GM19099 (cell line): Measurements from ENCODE around the gene NRROS.

Source experiments
- POLR2A ChIP-seq: IDR thresholded peaks from 3 replicates; pipeline ENCODE4 v1.6.1; 2011; ENCODE audit warnings: low read depth; ENCODE audit not compliant: insufficient read length; ENCODE audit errors: extremely low read depth

The NRROS gene

DNA sequence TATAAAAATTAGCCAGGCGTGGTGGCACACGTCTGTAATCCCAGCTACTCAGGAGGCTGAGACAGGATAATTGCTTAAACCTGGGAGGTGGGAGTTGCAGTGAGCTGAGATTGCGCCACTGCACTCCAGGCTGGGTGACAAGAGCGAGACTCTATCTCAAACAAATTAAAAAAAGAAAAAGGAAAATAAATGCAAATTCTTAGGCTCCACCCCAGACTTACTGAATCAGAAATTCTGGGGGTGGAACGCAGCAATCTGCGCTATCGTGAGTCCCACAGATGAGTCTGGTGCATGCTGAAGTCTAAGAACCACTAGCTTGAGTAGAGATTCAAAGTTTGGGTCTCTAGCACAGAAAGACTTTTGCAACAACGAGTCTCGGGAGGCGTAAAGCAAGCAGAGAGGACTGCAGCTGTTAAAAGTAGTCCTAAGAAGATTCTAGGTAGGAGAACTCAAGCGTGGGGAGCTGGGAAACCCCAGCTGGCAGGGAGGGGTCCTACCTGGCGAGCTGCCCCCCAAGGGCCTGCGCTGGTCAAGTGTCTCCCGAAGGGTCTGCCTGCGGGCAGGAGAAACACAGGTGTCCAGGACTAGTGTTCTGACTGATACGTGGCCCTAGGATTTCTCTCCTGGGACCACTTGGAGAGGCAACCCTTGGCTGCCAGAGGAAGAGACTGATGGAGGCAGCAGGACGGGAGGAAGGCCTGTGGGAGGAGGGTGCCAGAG, 50.6 kb downstream of the NRROS start:
- TF ChIP-seq POLR2A: no peak

DNA sequence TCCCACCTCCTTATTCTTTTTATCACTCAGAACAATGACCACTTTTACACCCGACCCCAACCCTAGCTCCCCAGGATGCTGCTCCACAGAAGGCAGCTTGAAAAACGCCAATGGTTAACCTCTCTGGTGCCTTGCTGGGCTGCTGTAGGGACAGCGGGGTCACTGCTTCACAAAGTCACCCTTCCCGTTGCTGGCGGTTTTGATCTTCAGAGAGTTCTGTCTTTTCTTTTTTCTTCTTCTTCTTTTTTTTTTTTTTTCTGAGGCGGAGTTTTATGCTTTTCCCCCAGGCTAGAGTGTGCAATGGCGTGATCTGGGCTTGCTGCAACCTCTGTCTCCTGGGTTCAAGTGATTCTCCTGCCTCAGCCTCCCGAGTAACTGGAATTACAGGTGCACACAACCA, 51.9 kb downstream of the NRROS start:
- no peak for TF ChIP-seq POLR2A

DNA sequence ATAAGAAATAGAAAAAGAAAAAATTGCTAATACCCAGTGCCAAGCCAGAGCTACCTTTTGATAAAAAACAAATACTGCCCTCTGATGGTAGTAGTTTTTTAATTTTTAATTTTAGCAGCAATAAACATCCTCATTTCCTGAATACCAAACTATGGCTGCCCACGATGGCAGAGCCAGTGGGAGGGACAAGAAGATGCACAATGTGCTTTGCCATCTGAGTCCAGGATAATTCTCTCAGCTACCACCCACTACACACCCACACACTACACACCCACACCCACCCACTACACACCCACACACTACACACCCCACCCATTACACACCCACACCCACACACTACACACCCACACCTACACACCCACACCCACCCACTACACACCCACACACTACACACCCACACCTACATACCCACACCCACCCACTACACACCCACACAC, 54.7 kb downstream of the NRROS start:
- TF ChIP-seq POLR2A: no peak

DNA sequence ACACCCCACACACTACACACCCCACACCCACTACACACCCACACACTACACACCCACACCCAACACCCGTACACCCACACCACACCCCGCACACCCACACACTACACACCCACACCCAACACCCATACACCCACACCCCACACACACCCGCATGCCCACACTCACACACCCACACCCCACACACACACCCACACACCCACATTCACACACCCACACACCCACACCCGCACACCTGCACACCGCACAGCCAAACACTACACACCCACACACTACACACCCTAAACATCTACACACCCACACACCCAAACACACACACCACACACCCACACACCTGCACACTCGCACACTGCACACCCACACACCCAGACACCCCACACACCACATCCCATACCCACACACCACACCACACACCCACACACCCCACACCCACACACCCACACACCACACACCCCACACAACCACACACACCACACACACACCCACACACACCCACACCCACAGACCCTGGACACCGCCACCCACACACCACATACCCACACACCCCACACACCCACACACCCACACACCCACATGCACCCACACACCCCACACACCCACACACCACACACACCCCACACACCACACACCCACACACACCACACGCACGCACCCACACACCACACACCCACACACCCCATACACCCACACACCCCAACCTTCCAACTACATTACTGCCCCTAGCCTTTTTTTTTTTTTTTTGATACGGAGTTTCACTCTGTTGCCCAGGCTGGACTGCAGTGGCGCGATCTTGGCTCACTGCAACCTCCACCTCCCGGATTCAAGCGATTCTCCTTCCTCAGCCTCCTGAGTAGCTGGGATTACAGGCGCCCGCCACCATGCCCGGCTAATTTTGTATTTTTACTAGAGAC, 55.7 kb downstream of the NRROS start:
- no peak for TF ChIP-seq POLR2A

DNA sequence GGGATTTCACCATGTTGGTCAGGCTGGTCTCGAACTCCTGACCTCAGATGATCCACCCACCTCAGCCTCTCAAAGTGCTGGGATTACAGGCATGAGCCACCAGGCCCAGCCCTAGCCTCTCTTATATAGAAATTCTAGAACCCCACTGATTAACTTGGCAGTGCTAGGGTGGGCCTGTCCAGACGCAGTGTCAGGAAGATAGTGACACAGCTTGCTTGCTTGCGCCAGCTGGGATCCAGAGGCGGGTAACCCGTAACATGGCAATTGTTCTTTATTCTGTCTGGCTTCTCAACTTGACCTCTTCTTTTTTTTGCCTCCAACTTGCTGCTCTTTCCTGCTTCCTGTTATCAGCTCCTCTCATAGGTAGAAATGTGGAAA, 56.3 kb downstream of the NRROS start:
- TF ChIP-seq POLR2A: no peak

DNA sequence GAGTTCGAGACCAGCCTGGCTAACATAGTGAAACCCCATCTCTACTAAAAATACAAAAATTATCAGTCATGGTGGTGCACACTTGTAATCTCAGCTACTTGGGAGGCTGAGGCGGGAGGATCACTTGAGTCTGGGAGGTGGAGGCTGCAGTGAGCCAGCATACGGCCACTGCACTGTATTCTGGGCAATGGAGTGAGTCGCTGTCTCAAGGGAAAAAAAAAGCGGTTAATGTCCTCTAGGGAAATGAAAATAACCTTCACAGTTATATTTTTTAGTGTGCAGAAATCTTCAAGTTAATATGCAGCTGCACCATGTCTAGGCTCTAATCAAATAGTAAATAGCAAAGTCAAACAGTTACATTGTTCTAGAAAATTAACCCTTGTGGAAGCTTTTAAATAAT, 57.8 kb downstream of the NRROS start:
- no peak for TF ChIP-seq POLR2A

DNA sequence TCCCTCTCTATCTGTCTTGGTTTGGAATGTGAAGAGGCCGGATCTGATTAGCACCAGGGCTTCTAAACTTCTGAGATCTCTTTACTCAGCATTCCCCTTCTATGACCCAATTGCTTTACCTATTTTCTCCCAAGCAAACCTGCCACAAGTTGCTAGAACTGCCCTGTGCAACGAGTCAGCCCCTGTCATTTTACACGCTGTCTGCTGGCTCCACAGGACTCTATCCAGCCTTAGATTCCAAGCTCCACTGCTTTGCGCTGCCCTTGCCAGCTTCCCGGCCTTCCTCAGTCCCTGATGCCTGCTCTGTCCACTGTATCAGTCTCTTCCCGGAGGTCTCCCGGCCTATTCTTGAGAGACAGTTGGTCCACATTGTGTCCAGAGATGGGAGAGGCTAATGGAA, 60.3 kb downstream of the NRROS start:
- no peak for TF ChIP-seq POLR2A

DNA sequence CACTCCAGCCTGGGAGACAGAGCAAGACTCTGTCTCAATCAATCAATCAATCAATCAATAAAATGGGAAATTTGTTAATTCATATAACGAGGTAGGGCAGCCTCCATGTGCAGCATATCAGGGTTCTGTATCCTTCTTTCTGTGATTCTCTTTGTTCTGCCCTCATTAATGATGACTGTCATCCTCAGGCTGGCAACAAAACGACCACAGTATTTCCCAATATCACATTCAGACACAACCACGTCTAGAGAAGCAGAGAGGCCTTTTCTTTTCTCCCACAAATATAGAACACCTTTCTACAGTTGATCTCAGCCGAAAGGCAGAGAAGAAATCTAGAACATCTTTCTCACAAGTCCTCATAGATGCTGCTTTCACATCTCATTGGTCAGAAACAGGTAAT, 61.3 kb downstream of the NRROS start:
- TF ChIP-seq POLR2A: no peak

DNA sequence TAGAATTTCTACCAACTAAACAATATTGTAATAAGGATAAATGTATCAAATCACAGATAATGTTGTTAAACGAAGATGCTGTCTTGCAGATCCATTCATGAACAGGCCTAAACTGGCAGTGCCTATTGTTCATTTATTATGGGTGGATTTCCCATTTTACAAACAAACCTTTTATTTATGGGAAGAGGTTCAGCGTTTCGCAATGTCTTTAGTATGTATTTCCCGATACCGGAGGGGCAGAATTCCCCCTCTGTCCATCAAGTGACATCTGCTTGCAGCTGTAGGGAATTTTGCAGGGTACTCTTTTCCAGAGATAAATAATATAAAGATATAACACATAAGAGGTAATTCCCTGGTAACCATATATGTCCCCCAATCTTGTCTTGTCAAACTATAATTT, 66.8 kb downstream of the NRROS start:
- no peak for TF ChIP-seq POLR2A

DNA sequence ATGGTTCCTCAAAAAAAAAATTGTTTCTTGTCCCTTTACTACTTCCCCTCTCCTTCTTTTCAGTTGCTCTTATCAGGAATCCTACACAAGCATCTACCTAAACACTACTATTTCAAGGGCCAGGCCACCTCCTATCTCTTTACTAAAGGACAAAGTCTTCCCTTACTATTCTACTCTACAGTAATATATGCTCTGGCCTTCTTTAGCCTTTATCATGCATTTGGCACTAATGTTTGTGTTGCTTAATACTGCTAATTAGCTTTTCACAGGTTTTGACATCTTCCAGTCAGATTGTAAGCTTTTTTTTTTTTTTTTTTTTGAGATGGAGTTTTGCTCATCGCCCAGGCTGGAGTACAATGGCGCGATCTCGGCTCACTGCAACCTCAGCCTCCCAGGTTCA, 67.2 kb downstream of the NRROS start:
- no peak for TF ChIP-seq POLR2A

DNA sequence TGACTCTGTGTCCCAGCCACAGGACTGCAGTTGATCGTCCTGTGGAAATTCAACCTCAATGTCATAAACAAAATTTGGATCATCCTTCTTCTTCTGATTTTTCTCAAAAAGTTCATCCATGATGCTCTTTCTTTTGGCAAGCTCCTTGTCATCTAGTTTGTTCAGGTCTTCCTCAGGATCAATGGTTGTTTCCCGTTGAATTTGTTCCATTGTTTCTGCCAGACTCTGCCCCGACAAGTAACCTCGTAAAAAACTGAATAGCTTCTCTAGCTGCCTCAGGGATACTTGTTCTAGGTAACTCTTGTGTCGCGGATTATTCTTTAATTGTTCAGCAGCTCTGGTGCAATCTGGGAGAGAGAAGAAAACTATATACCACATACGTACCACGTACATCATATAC, 68.1 kb downstream of the NRROS start:
- TF ChIP-seq POLR2A: no peak

DNA sequence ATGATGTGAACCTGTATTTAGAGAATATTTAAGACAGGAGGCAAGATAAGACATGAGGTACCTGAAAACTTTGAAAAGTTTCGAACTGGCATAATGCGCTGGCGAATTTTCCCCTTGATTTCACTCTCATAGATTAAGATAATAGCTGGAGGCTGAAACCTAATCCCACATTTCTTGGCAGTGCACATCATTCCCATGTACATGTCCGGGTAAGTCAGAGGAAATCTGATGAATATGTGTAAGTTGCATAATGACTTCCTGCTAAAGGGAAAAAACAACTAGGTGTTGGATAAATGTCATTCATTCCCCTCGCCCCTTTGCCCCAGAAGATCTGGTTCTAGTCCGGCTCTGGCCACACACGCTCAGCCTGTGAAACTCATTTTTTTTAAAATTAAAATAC, 69.0 kb downstream of the NRROS start:
- TF ChIP-seq POLR2A: no peak
